Neural cell (in vitro differentiated cells): ENCODE measurements around the gene SH2D1B.

Source experiments
- CTCF ChIP-seq: fragments of 450-650 bp; IDR thresholded peaks from 2 replicates; pipeline ENCODE4 v1.5.1; 2014; ENCODE audit warnings: antibody characterized with exemption, mild to moderate bottlenecking, moderate library complexity; ENCODE audit not compliant: poor library complexity, severe bottlenecking
- EP300 ChIP-seq: fragments of 450-650 bp; conservative IDR thresholded peaks from 2 replicates; pipeline ENCODE4 v1.6.1; 2014; ENCODE audit warnings: antibody characterized with exemption, mild to moderate bottlenecking, moderate library complexity; ENCODE audit not compliant: poor library complexity, severe bottlenecking
- EZH2 ChIP-seq: fragments of 200-600, 300-800 bp; shearing (Covaris generic), sonication (generic); IDR thresholded peaks from 2 replicates; pipeline ENCODE4 v1.6.1; 2014; ENCODE audit warnings: antibody characterized with exemption, low read length, borderline replicate concordance, mild to moderate bottlenecking; ENCODE audit not compliant: insufficient read depth, poor library complexity, severe bottlenecking
- MXI1 ChIP-seq: fragments of 450-650 bp; conservative IDR thresholded peaks from 2 replicates; pipeline ENCODE4 v1.6.1; 2014; ENCODE audit warnings: antibody characterized with exemption, mild to moderate bottlenecking; ENCODE audit not compliant: poor library complexity, severe bottlenecking
- POLR2AphosphoS5 ChIP-seq: IDR thresholded peaks from 2 replicates; pipeline ENCODE4 v1.6.1; 2012
- RAD21 ChIP-seq: fragments of 450-650 bp; conservative IDR thresholded peaks from 2 replicates; pipeline ENCODE4 v1.6.1; 2014; ENCODE audit warnings: antibody characterized with exemption, mild to moderate bottlenecking, moderate library complexity
- REST ChIP-seq: IDR thresholded peaks from 2 replicates; pipeline ENCODE4 v1.6.1; 2012; ENCODE audit warnings: borderline replicate concordance
- TAF1 ChIP-seq: IDR thresholded peaks from 2 replicates; pipeline ENCODE4 v1.6.1; 2012; ENCODE audit warnings: low read depth

GRCh38 chr1:162376691-162377090 lies 35.2 kb downstream of the SH2D1B start, which contains the start of gene SPATA46:
- TF ChIP-seq CTCF: no peak
- TF ChIP-seq RAD21: no peak
- no peak for TF ChIP-seq EP300
- no peak for TF ChIP-seq POLR2AphosphoS5
- TF ChIP-seq EZH2: no peak
- no peak for TF ChIP-seq REST
- TF ChIP-seq TAF1: no peak
- TF ChIP-seq MXI1: no peak
